ENCODE measurements around the gene HECA.
"Not testable (repeated sequence)": the region's sequence is repeated elsewhere in the genome, so short reads cannot be mapped to it uniquely, and the experiment has no call there.

HECA gene

DNA sequence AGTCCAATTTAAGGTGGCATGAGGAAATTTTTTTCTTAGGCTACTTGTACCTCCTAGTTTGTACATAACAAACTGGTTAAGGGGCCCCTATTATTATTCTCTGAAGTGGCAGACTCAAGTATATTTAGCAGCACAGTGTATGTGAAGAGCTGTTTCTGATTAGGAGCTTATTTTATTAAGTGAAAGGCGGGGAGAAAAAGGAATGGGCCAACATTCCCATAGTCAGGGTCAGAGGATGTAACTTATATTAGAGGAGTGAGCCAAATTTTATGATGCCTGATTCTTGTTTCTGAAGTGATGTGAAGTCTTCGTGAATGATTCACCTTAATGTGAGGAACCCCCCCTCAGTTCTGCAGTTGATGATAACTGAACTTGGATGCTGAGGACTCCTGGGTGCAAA is 2.8 kb downstream of the HECA start:
- no peak for DNase-seq

DNA sequence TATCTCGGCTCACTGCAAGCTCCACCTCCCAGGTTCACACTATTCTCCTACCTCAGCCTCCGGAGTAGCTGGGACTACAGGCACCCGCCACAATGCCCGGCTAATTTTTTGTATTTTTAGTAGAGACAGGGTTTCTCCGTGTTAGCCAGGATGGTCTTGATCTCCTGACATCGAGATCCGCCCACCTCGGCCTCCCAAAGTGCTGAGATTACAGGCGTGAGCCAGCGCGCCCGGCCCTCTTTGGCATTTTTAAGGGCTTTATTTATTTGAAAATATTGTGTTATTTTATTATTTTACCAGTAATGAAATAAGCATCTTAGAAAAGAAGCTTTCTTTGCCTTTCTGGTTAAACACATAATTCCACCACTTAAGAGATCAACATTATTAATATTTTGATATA is 6.0 kb downstream of the HECA start:
- DNase-seq, result not testable (repeated sequence)

- no peak for DNase-seq
These were observed 7.4 kb downstream of the HECA start for GRCh38 chr6:139142262-139142661.

- DNase-seq, result no peak
These were observed 8.2 kb downstream of the HECA start for GRCh38 chr6:139143111-139143510.

GRCh38 chr6:139144490-139145085 is 9.7 kb downstream of the HECA start:
- no peak for DNase-seq

- DNase-seq, result no peak
These were observed 10.8 kb downstream of the HECA start for GRCh38 chr6:139145661-139146060.

DNA sequence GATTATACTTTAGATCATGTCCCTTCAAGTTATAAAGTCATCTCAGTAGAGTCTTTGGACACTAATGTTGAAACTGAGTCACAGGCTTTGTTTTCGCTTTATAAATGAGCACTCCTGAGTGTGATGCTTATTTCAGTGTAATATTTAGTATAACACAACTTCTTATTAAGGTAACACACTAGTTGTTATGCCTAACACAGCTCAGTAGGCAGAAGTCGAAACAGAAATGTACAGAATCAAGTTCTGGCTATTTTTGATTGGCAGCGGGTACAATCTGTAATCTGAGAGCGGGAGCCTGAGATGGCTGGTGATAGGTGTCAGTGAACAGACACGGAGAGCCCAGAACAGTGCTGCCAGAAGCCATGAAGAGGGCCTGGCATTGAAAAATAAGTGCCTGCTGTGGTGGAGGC is 11.4 kb downstream of the HECA start:
- no peak for DNase-seq

- DNase-seq, result no peak
These were observed 12.7 kb downstream of the HECA start for GRCh38 chr6:139147628-139148027.

- DNase-seq, result no peak
These were observed 13.8 kb downstream of the HECA start for GRCh38 chr6:139148557-139149235.

- no peak for DNase-seq
These were observed 14.5 kb downstream of the HECA start for GRCh38 chr6:139149383-139149782.

DNA sequence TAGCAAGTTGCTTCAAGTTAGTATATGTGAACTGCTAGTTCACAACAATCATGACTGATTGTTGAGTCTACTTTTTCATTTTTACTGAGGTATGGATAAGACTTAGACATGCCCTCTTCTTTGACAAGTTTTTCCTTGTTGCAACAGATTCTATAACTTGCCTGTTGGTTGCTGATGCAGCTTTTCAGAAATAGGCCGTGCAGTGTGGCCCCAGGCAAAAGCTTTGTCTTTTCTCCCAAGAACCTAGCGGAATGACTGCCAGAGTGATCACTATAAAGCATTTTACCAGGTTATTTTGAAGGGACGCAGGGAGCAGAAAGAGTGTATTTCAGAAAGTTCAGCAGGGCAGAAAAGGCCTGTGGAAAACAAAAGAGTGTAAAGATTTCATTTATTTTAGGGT is 16.0 kb downstream of the HECA start:
- no peak for DNase-seq

GRCh38 chr6:139151425-139152087 is 16.7 kb downstream of the HECA start:
- DNase-seq, result no peak

DNA sequence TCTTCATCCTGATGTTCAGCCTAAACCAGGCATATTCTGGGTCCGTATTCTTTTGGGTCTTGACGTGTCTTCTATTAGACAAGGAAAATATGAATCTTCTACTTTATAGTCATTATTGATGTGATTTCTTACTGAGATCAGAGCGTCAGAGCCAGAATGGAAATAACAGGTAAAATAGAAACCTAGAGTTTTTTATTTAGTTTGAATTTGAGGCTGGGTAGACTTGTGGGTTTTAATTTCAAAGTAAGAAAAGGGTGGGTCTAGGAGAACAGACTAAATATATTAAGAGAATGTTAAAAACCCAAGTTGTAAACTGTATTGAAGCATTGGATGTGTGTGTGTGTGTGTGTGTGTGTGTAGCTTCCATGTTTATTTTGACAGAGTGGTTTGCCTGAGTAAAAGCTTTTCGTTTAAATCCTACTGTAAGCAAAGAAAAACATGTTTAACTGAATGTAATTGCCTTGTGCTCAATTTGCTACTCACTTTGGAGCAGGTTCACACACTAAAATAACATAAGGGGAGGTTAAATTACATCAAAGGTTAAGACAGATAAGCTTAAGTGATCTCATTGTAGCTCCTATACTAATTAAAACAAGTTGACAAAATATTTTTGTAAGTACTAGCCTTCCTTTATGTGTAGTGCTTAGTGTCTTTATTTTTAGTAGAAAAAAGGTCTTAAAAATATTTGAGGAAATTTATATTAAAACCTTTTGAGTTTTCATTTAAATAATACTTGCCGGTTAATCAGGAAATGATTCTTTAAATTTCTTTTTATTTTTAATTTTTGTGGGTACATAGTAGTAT is 17.4 kb downstream of the HECA start:
- no peak for DNase-seq

DNA sequence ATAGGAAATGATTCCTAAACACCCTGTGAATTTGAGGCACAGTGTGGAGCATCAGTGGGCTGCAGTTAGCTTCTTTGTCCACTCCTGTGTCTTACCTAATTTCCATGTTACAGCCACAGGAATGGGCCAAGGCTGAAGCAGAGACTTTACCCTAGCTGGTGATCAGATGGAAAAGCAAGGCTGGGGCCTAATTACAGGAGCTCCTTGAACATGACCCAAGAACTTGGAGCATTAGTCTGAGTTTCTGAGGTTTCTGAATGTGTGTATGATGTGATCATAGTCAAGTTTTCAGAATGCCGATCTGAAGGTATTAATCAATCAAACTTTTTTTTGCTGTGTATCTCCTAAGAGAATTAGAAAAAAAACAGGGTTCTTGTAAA is 18.0 kb downstream of the HECA start:
- DNase-seq, result no peak

- DNase-seq, result no peak
These were observed 19.0 kb downstream of the HECA start for GRCh38 chr6:139153855-139154254.

DNA sequence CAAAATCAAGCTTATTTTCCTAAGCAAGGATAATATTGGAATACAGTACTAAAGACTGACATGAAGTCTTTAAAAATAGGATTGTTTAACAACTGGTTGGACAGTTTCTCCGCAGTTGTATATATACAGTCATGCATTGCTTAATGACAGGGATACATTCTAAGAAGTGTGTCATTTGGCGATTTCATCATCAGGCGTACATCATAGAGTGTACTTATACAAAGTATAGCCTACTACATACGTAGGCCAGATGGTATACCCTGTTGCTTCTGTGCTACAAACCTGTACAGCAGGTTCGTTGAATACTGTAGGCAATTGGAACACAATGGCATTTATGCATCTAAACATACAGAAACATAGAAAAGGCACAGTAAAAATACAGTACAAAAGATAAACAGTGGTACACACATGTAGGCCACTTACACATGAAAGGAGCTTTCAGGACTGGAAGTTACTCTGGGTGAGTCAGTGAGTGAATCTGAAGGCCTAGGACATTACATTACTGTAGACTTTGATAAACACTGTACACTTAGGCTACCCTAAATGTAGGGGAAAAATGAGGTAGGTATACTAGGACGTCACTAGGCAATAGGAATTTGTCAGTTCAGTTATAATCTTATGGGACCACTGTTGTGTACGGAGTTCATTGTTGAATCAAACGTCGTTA is 20.1 kb downstream of the HECA start:
- no peak for DNase-seq

GRCh38 chr6:139156102-139156501 is 21.2 kb downstream of the HECA start:
- no peak for DNase-seq

DNA sequence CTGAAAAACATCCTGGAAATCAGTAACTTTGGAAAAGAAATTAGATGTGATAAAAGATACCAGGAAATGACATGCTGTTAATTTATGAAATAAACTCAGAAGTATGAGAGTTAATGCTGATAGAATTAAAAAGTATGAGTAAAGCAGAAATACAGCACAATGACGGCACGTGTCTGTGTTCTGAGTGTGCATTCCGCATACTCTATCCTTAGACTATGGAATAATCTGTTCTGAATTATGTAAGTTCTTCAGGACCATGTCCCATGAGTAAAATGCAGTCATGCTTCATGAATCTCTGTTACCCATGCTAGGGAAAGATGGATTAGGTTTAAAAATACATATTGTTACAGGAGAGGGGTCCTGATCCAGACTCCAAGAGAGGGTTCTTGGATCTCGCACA is 21.7 kb downstream of the HECA start:
- DNase-seq, result no peak

- not testable (repeated sequence) for DNase-seq
These were observed 22.2 kb downstream of the HECA start for GRCh38 chr6:139157086-139157485.

DNA sequence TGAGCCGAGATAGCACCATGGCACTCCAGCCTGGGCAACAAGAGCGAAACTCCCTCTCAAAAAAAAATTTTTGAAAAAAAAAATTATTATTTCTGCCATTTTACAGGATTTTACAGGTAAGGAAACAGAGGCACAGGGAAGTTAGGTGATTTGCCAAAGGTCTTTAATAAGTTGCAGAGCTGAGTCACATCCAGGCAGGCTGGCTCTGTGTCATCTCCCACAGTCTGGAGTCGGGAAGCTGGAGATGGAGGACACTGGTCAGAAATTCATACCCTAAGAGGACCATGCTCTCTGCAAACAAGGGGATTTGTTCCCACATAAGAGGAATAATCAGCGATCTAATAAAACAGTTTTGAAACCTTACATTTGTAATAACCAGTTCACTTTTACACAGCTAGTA is 24.1 kb downstream of the HECA start:
- DNase-seq, result no peak

- DNase-seq, result no peak
These were observed 26.3 kb downstream of the HECA start for GRCh38 chr6:139161169-139161568.

DNA sequence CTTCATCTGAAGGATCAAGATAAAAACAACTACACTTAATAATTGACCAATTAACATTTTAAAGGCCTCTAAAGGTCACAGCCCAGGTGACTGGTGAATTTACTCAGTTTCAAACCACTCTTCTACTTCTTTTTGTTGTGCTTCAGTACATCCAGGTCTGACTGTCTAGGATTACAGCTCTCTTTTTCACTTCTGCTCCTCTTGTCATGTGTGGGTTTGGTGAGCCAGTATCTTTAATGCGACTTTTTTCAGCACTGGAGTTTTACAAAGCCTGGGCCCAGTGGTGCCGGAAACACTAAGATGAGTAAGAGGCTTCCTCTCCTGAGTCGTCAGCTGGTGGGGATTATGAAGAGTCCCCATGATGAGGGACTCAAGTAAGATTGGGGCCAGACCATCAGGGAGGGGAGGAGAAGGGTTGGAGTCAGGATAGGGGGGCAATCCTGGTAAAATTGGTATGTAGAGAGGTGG is 27.0 kb downstream of the HECA start:
- DNase-seq, result no peak

DNA sequence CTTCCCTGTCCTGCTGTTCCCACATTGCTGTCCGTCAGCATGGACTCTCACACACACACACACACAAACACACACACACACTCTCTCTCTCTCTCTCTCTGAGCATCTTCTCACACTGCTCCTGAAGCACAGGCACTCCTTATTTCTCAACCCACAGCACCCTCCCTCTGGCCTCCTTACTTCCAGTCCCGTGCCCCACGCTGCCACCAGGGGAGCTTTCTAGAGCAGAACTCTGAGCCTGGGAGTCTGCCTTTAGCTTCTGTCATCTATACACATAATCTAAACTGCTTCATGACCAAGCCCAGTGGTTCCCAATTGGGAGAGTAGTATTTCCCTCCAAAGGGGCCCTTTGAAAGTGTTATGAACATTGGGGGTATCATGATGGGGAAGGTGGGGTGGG is 29.1 kb downstream of the HECA start:
- DNase-seq, result no peak
